ENCODE measurements around the gene NVL.
"Not testable (repeated sequence)": the region's sequence is repeated elsewhere in the genome, so short reads cannot be mapped to it uniquely, and the experiment has no call there.

DNA sequence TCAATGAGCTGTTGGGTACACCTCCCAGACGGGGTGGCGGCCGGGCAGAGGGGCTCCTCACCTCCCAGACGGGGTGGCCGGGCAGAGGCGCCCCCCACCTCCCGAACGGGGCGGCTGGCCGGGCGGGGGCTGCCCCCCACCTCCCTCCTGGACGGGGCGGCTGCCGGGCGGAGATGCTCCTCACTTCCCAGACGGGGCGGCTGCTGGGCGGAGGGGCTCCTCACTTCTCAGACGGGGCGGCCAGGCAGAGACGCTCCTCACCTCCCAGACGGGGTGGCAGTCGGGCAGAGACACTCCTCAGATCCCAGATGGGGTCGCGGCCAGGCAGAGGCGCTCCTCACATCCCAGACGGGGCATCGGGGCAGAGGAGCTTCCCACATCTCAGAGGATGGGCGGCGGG is 19.7 kb upstream of the NVL start:
- TF ChIP-seq POLR2A, MAFK, RFX5, SMC3 (IDR thresholded peaks at IDR 0.05; ENCODE audit: low read depth, low read length): not testable (repeated sequence)
- TF ChIP-seq, protein P1, sequence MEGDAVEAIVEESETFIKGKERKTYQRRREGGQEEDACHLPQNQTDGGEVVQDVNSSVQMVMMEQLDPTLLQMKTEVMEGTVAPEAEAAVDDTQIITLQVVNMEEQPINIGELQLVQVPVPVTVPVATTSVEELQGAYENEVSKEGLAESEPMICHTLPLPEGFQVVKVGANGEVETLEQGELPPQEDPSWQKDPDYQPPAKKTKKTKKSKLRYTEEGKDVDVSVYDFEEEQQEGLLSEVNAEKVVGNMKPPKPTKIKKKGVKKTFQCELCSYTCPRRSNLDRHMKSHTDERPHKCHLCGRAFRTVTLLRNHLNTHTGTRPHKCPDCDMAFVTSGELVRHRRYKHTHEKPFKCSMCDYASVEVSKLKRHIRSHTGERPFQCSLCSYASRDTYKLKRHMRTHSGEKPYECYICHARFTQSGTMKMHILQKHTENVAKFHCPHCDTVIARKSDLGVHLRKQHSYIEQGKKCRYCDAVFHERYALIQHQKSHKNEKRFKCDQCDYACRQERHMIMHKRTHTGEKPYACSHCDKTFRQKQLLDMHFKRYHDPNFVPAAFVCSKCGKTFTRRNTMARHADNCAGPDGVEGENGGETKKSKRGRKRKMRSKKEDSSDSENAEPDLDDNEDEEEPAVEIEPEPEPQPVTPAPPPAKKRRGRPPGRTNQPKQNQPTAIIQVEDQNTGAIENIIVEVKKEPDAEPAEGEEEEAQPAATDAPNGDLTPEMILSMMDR (conservative IDR thresholded peaks at IDR 0.05; ENCODE audit: low read depth, low read length), result not testable (repeated sequence)
- TF ChIP-seq, protein P2, sequence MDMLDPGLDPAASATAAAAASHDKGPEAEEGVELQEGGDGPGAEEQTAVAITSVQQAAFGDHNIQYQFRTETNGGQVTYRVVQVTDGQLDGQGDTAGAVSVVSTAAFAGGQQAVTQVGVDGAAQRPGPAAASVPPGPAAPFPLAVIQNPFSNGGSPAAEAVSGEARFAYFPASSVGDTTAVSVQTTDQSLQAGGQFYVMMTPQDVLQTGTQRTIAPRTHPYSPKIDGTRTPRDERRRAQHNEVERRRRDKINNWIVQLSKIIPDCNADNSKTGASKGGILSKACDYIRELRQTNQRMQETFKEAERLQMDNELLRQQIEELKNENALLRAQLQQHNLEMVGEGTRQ (IDR thresholded peaks at IDR 0.05; ENCODE audit: low read depth, low read length), result not testable (repeated sequence)

All from IMR-90 (cell line).